NCI-H2107 (cell line): Measurements from ENCODE around the gene GTF2A2.
"Not testable (repeated sequence)": the region's sequence is repeated elsewhere in the genome, so short reads cannot be mapped to it uniquely, and the experiment has no call there.

ENCODE experiments used
- DNase-seq: peaks from one replicate; lab custom pipeline; 2025; lab: John Stamatoyannopoulos, UW

Gene GTF2A2, protein sequence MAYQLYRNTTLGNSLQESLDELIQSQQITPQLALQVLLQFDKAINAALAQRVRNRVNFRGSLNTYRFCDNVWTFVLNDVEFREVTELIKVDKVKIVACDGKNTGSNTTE

DNA sequence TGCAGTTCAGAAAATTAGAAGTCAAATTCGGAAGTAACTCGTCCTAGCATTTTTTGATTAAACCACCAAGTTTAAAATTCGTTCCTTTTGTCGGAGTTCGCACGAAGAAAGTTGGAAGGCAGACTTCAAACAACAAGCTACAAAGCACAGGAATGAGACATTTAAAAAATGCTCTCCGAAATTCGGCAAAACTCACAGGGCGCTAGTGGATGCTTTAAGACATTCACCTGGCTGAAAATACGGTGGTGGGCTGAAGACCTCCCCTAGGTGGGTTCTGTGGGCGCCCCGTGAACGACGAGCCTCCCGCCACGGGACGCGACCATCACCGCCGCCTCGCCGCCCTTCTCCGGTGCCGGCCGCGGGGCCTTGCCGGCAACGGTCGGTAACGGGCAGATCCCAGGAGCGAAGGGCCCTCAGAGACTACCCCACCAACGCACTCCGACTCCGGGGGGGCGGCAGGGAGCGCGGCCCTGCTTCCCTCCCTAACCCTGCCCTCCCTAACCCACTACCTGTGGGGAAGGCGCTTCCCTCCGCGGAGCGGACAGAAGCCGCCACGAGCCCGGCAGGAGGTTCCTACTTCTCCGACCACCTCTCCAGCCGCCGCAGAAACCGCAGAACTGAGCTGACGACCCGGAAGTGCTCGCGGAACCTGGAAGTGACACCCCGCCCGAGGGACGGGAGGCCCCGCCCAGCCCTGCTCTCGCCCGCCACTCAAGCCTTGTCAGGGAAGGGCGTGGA lies at the start of gene GTF2A2:
GTF2A2 (minus strand) TSS at position 619 of the 738 bp plus-strand sequence. CDS start 5,238 bp downstream, outside the sequence.
- peak; percentile 75 for DNase-seq

DNA sequence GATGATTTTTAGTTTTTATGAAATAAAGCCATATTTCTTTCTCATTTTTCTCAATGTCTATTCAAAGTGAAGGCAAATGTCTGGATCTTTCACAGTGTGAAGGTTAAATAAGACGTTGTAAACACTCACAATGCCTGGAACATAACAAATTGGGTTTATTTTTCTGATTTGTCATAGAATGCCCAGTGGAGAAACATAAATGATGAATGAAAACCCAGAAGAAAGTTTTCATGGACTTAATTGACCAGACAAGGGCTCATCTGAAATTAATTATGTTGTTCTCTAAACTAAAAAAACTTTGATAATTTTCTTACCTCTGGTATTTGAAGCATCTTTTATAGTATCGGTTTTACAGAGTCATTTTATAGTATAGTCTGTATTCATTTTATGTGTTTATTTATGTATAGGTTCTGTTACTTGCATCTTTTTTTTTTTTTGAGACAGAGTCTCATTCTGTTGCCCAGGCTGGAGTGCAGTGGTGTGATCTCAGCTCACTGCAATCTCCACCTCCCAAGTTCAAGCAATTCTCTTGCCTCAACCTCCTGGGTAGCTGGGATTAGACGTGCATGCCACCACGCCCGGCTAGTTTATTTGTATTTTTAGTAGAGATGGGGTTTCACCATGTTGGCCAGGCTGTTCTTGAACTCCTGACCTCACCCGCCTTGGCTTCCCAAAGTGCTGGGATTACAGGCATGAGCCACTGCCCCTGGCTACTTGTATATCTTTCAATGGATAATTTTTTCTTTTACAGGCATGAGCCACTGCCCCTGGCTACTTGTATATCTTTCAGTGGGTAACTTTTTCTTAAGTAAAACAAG lies 46.9 kb upstream of the GTF2A2 start:
- DNase-seq: no peak

DNA sequence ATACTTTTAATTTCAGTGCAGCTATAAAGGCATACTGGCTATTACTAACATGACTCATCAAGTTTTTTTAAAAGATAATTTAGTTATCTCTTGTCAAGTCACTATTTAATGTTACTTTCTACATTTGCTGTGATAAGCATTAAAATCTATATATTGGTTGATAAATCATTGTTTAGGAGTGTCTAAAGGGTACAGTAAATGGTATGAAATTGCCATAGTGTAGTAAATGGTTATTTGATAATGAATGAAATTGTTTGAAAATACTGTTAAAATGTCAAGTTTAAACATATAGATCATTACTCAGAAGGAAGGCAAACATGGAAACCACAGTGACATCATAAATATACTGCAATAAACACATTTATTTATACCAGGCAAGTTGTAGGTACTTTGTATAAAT lies 45.0 kb upstream of the GTF2A2 start:
- DNase-seq: no peak

DNA sequence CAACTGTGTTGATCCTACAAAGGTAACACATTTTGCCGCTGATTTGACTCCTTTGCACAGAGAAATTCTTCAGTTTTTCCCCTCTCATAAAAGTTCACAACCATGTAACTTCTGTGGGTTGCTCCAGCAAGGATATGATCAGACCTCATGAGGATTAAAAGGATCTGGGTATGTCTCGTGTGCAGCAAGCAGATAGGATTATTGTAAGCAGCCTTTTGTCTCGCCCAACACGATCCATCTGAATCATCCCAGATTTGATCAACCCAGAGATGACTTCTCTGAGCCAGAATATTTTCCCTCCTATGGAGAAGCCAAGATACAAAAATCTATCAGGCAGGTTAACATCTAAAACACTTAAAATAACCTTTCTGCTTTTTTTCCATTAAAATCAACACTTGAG lies 44.6 kb upstream of the GTF2A2 start:
- no peak for DNase-seq

DNA sequence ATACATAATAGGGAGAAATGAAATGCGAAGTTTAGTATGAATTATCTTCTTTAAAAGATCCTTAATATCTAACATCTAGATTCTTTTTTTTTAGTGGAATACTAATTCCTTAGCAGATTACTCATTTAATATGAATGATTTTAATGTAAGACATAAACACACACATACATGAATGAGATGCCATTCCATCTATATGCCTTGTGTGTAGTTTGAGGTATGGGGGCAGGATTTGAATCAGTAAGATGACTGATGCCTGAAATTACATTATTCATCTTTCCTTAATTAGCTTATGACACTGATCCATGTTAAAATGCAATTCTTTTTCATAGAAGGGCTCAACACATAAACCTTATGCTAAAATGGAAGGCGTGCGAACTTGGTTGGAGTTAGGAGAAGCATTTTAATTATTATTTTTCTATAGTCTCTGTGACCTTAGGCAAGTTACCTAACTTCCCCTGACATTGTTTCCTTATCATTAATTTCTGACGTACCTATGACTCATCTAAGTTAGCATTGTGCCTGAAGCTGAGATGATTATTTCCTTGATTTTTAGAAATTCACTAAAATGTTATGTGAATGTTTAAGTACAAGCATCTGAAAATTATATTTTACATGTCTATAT lies 42.6 kb upstream of the GTF2A2 start:
- no peak for DNase-seq

DNA sequence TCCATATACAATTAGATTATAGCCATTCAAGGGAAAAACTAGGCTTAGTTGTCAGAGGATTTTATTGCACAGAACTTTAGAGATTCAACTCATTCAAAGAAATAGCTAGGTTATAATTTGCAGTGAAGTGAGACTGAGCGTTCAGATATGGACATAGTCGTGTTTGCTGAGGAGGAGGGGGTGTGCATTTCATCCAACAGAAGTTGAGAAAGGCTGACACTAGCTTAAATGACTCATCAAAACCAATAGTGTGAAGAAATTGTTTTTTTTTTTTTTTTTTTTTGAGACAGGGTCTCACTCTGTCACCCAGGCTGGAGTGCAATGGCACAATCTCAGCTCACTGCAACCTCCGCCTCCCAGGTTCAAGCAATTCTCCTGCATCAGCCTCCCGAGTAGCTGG lies 40.8 kb upstream of the GTF2A2 start:
- DNase-seq: not testable (repeated sequence)

DNA sequence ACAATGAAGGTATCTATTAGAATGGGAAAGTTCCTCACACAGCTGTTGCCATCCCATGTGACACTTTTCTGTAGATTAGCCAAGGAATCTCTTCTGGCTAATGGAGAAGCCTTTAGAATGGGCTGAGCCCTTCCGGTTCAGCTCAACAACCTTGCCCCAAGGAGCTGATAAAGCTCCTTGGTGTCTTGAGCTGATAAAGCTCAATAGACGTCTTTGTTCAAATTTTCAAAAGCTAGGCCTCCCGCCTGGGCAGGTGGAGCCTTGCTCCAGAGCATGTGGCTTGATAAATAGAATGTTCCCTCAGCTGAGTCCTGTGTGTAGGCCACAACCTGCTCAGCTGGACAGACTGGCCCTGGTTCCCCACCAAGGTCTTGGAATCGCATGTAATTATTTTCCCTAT lies 39.0 kb upstream of the GTF2A2 start:
- no peak for DNase-seq

DNA sequence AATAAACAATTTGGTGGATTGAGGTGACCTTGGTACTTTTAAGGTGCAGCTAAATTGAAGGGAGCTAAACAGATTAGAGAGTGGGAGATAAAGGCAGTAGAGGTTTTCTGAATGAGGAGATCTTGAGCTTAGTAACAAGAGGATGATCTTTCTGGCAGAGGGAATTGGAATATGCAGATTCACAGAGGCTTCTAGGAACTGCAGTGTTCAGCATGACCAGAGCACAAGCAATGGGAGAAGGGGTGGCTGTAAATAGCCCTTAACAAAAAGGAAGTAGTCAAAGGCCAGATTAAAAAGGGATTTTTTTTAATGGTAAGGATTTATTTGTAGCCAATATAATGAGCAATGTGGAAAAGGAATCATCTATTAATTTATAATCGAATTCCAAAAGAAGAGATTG lies 37.5 kb upstream of the GTF2A2 start:
- DNase-seq: no peak

DNA sequence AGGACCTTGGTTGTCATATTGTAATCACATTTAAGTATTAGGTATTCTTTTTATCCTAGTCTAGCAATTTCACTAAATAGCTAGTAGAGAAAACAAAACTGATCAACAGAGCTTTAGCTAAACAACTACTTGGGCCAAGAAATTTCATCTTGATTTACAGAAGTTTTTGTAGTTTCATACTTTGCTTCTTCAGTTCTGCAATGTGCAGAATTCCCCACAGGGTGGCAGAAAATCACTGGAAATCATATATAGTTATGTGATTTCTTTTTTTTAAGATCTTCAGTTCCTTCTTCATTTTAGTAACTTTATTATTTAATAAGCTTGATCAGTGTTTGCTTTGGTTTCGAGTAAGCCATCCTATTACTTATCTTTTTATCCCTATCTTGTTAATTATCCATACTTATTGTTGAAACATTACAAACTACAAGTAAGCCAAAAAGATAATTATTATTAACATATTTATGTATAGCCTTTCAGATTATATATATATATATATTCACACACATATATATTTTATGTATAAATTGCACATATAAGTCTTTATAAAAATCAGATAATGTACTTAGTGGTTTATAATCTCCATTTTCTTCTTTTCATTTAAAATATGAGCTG lies 34.0 kb upstream of the GTF2A2 start:
- no peak for DNase-seq

DNA sequence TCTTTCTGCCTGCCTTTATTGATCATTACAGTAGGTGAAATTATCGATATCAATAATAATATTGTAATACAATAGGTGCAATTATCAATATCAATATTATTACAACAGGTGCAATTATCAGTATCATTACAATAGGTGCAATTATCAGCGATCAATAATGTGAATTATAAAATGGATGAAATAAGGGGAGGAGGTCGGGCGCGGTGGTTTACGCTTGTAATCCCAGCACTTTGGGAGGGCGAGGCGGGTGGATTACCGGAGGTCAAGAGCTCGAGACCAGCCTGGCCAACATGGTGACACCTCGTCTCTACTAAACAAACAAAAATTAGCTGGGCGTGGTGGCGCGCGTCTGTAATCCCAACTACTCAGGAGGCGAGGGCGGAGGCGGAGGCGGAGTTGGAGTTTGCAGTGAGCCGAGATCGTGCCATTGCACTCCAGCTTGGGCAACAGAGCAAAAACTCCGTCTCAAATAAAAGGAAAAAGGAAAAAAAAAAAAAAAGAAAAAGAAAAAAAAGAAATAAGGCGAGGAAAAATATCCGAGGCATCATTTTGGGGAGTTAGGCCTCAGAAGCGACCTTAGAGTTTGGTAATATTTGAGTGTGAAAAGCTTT lies 32.4 kb upstream of the GTF2A2 start:
- no peak for DNase-seq

DNA sequence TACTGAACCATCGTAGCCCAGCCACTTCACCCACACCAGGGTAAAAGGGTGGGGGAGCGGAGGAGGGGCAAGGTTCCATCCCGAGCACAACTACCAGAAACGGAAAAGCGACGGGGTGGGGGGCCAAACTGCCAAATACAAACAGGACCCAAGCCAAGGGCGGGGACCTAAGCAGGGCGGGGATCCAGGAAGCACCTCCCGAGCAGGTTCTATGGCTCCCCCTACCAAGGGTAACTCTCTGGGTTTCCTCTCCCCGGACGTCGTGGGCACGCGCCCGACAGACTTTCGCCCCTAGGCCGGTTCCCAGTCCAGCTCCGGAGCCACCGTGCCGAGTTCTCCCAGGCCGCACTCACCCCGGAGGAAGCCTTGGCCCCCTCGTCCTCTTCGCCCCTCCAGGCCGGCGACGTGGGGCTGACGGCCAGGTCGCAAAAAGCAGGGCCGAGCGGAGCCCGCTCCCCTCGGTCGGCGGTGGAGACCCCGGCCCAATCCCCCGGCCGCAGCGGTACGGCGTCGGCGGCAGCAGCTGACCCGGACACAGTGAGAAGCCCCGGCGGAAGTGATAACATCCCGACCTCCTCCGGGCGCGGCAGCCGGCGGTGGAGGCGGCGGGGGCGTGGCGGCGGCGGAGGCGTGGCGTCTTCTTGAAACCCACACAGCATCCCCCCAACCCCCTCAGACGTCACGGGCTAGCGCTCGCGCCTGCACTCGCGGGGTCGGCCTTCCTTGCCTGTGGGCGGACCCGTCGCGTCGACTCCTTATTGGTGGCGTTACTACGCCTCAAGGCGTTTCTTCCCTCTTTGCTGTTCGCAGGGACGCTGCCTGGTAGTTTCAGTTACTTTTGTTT lies 31.7 kb upstream of the GTF2A2 start, which contains the start of gene BNIP2:
BNIP2 (minus strand) TSS at position 539 of the 844 bp plus-strand sequence. CDS start 6,863 bp downstream, outside the sequence.
- DNase-seq: peak; percentile 86

DNA sequence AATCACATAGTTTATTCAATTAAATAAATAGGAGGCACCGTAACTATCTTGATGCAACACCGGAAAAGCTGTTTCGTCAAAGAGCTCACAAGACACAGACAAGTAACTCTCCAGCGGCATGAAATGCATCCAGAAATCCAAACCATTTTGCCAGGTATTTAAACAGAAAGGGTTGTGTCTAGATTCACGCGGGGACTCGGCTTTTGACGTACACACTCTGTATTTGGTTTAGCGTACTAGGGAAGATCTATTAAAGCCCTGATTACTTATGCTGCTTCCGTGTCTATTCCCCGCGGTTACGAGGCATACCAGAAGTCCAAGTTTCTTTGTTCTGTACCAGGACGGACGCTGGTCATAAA lies 31.1 kb upstream of the GTF2A2 start:
- no peak for DNase-seq

DNA sequence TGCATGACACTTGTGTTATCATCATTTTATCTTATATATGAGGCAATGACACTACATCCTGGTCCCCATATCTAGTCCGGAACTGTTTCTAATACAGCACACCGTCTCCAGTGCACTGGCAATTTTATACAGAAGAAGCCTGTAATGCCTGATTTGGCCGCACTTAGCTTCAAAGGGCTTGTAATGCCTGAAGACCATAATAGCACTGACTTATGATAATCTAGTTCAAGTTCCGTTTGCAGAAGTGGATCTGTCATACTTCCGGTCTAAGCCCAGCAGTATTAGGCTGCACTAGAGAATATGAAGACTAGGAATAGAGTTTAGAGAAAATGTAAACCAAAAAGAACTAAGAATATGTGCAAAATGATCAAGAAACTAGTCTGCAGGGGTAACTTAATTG lies 30.5 kb upstream of the GTF2A2 start:
- DNase-seq: no peak

DNA sequence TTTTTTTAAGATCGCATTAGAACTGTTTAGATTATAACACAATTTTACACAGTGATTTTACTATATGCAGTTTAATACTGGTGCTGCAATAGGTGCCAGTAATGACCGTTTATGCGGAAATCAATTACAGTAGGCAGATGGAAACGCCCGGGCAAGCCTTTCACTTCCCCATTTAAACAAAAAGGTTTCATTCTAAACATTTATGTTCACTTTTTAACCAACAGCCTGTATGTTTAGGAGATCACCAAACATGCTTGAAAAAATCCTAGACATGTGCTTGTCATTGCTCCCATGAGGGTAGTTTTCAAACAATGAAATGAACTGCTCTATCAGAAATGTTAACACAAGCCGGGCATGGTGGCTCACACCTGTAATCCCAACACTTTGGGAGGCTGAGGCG lies 29.1 kb upstream of the GTF2A2 start:
- DNase-seq: no peak

DNA sequence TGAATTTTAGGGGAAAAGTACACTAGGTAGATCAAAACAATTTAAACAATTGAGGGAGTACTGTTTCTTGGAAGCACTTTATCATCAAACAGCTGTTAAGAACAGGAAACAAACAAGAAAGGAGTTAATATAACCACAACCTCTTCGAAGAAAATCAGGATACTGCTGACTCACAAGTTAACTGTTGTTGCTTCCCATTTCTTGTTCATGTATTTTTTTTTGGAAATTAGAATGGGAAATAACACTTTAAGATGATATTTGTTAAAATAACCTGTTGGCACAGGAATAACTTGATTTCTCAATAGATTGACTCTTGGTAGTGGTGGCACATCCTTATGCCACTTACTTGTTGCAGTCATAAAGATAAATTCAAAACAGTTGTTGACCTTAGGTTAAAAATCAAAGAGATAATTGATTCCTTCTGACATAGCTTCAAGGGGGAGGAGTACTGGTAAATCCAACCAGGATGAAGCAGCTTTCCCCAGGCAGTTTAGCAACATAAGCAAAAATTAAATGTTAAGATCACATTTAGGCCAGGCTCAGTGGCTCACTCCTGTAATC lies 28.5 kb upstream of the GTF2A2 start:
- no peak for DNase-seq

DNA sequence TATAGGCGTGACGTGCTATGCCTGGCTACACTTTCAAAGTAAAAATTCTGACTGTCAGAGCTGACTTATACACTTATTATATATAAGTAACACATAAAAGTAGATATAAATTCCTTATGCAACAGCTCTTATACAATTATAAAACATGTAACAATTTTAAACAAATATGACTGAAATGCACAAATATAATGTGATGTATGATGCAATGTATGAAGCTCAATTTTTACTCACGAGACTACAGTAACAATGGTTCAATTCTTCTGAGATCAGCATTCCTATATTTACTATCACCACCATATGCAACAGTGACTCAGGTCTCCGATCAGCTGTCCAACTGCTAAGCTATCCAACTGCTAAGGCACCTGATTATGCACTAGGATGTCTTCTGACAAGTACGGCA lies 23.6 kb upstream of the GTF2A2 start:
- no peak for DNase-seq

DNA sequence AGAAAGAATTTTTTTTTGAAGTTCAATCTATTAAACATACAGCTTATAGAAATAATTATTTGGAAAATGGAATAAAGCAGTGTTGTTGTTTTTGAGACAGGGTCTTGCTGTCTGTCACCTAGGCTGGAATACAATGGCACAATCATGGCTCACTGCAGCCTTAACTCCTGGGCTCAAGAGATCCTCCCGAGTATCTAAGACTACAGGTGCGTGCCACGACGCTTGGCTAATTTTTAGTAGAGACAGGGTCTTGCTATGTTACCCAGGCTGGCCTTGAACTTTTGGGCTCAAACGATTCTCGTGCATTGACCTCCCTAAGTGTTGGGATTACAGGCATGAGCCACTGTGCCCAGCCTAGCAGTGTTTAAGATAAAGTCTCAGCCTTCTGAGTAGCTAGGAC lies 23.0 kb upstream of the GTF2A2 start:
- DNase-seq: no peak

DNA sequence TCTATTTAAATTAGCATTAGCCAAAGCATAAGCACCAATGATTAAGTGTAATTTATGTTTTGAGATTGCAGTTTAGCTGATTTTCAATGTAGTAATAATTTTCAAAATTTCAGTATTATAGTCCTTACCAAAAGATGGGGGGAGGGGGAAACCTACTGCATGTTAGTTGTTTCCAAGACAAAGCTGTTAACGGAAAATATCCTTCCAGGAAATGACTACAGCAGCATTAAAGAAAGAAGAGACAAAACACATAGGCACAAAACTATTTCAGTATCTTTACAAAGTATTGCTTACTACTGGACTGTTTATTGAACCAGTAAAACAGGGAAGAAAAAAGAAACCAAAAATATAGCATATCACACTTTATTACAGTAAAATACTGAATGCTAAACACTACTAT lies 21.3 kb upstream of the GTF2A2 start:
- no peak for DNase-seq

DNA sequence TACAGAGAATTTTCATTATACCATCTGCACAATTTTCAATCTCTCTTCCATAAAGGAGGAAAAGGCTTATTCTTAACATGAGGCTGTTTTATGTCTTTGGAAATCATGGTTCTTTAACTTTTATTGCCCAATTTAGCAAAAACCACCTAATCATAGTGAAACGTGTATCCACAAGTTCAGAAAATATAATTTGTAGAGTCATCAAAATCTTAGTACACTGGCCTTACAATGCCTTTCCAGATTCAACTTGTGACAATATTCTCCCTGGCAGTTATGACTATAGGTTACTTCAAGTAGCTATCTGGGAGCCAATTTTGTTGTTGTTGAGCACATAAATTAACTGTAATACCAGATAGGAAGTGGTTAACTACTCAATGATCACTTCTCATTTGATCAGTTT lies 20.9 kb upstream of the GTF2A2 start:
- DNase-seq: no peak

DNA sequence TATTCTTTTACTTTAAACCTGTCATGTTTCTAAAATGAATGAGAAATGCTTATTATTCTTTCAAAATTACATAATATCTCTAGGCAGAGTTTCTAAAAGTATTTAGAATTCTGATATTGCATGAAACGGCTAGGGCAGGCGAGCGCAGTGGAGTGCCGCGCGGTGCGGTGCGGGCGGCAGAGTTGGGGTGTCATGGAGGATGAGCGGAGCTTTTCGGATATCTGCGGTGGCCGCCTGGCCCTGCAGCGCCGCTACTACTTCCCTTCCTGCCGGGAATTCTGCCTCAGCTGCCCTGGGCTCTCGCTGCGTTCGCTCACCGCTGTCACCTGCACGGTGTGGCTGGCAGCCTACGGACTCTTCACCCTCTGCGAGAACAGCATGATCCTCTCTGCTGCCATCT lies 19.2 kb upstream of the GTF2A2 start:
- DNase-seq: no peak
